ENCODE results near the gene PCDH9.

Gene PCDH9

GRCh38 chr13:67229481-67230403 is at the start of gene PCDH9:
Gene PCDH9, minus strand, starts transcription at chr13:67230336. Its CDS starts 1,896 bp downstream, at chr13:67228440.
- in situ Hi-C loops (cut with MboI; ENCODE audit: low sequenced_read_pairs), result no loop called here

GRCh38 chr13:67278235-67278634 is 48.1 kb upstream of the PCDH9 start:
- in situ Hi-C loops (cut with MboI; ENCODE audit: low sequenced_read_pairs), result no loop called here

- in situ Hi-C loops (cut with MboI; ENCODE audit: low sequenced_read_pairs), result no loop called here
Observed at GRCh38 chr13:67277581-67277980, 47.4 kb upstream of the PCDH9 start.

GRCh38 chr13:67275351-67275960 is 45.3 kb upstream of the PCDH9 start:
- in situ Hi-C loops (cut with MboI; ENCODE audit: low sequenced_read_pairs), result no loop called here

GRCh38 chr13:67273001-67273400 is 42.9 kb upstream of the PCDH9 start:
- in situ Hi-C loops (cut with MboI; ENCODE audit: low sequenced_read_pairs), result no loop called here

- in situ Hi-C loops (cut with MboI; ENCODE audit: low sequenced_read_pairs), result no loop called here
Observed at GRCh38 chr13:67267136-67267535, 37.0 kb upstream of the PCDH9 start.

GRCh38 chr13:67259208-67259607 is 29.1 kb upstream of the PCDH9 start:
- in situ Hi-C loops (cut with MboI; ENCODE audit: low sequenced_read_pairs), result no loop called here

- in situ Hi-C loops (cut with MboI; ENCODE audit: low sequenced_read_pairs), result no loop called here
Observed at GRCh38 chr13:67258482-67258881, 28.3 kb upstream of the PCDH9 start.

GRCh38 chr13:67238861-67239260 is 8.7 kb upstream of the PCDH9 start:
- in situ Hi-C loops (cut with MboI; ENCODE audit: low sequenced_read_pairs), result no loop called here

GRCh38 chr13:67238277-67238859 is 8.2 kb upstream of the PCDH9 start:
- in situ Hi-C loops (cut with MboI; ENCODE audit: low sequenced_read_pairs), result no loop called here

GRCh38 chr13:67235265-67235664 is 5.1 kb upstream of the PCDH9 start:
- in situ Hi-C loops (cut with MboI; ENCODE audit: low sequenced_read_pairs), result no loop called here

- in situ Hi-C loops (cut with MboI; ENCODE audit: low sequenced_read_pairs), result no loop called here
Observed at GRCh38 chr13:67232384-67232783, 2.2 kb upstream of the PCDH9 start.

- in situ Hi-C loops (cut with MboI; ENCODE audit: low sequenced_read_pairs), result no loop called here
Observed at GRCh38 chr13:67231289-67232000, 1.3 kb upstream of the PCDH9 start.

- in situ Hi-C loops (cut with MboI; ENCODE audit: low sequenced_read_pairs), result no loop called here
Observed at GRCh38 chr13:67230404-67231288, 510 bp upstream of the PCDH9 start.

GRCh38 chr13:67228916-67229315 is 1.2 kb downstream of the PCDH9 start:
- in situ Hi-C loops (cut with MboI; ENCODE audit: low sequenced_read_pairs), result no loop called here

GRCh38 chr13:67228031-67228430 is 2.1 kb downstream of the PCDH9 start:
- in situ Hi-C loops (cut with MboI; ENCODE audit: low sequenced_read_pairs), result no loop called here

- in situ Hi-C loops (cut with MboI; ENCODE audit: low sequenced_read_pairs), result no loop called here
Observed at GRCh38 chr13:67227131-67227983, 2.8 kb downstream of the PCDH9 start.

GRCh38 chr13:67226696-67227095 is 3.4 kb downstream of the PCDH9 start:
- in situ Hi-C loops (cut with MboI; ENCODE audit: low sequenced_read_pairs), result no loop called here

All from HL-60/S4 (cell line).